Calu3 (cell line): ENCODE data around the gene MKI67. TPM values are rescaled to one million over a fixed set of nuclear protein-coding genes. Genes with fewer than 3 reads are reported as not detected.

Experiments used
- BruUV-seq: library from RNA; stranded (reverse); fragments of 400-500 nt; replicated peaks from 2 replicates; lab custom pipeline; 2021; lab: Mats Ljungman, UMichigan
- CTCF ChIA-PET: fragments of 300-600 bp; sonication (Branson Sonifier 250); formaldehyde crosslinking; loops from one replicate; lab custom pipeline; 2022; ENCODE audit warnings: antibody characterized with exemption; lab: Charles Lee
- DNase-seq: peaks from one replicate; pipeline ENCODE4 v3.0.0; 2022
- H3K27ac Mint-ChIP-seq: one replicate; pipeline ENCODE4 v1.8.0; 2022; ENCODE audit warnings: mixed read lengths; ENCODE audit not compliant: unreplicated experiment
- H3K27me3 Mint-ChIP-seq: one replicate; pipeline ENCODE4 v1.8.0; 2022; ENCODE audit warnings: mixed read lengths; ENCODE audit not compliant: unreplicated experiment
- H3K36me3 Mint-ChIP-seq: one replicate; pipeline ENCODE4 v1.8.0; 2022; ENCODE audit warnings: mild to moderate bottlenecking, moderate library complexity, mixed read lengths; ENCODE audit not compliant: insufficient read depth, unreplicated experiment
- H3K4me1 Mint-ChIP-seq: one replicate; pipeline ENCODE4 v1.8.0; 2022; ENCODE audit warnings: mild to moderate bottlenecking, low read depth, mixed read lengths; ENCODE audit not compliant: unreplicated experiment
- H3K4me3 Mint-ChIP-seq: one replicate; pipeline ENCODE4 v1.8.0; 2022; ENCODE audit warnings: mild to moderate bottlenecking, low read depth, moderate library complexity, mixed read lengths; ENCODE audit not compliant: unreplicated experiment
- H3K9me3 Mint-ChIP-seq: one replicate; pipeline ENCODE4 v1.8.0; 2022; ENCODE audit warnings: low read depth, mixed read lengths; ENCODE audit not compliant: unreplicated experiment
- intact Hi-C: fragments of 100-400 bp; cut with micrococcal nuclease; formaldehyde crosslinking; loops from one replicate; pipeline ENCODE4 v1.10.0; 2022; ENCODE audit not compliant: unreplicated experiment
- total RNA-seq: library from RNA; stranded (reverse); gene quantifications from 2 replicates; pipeline ENCODE4 v1.2.3, GENCODE V29; 2022
- TF ChIP-seq, protein P1 (sequence below): fragments of 200-600 bp; IDR thresholded peaks from one replicate; pipeline ENCODE4 v1.8.0; 2022; ENCODE audit warnings: antibody characterized with exemption; ENCODE audit not compliant: unreplicated experiment

MKI67 gene
- total RNA-seq, 1 experiment from 2014 or later = 87.8 TPM

DNA sequence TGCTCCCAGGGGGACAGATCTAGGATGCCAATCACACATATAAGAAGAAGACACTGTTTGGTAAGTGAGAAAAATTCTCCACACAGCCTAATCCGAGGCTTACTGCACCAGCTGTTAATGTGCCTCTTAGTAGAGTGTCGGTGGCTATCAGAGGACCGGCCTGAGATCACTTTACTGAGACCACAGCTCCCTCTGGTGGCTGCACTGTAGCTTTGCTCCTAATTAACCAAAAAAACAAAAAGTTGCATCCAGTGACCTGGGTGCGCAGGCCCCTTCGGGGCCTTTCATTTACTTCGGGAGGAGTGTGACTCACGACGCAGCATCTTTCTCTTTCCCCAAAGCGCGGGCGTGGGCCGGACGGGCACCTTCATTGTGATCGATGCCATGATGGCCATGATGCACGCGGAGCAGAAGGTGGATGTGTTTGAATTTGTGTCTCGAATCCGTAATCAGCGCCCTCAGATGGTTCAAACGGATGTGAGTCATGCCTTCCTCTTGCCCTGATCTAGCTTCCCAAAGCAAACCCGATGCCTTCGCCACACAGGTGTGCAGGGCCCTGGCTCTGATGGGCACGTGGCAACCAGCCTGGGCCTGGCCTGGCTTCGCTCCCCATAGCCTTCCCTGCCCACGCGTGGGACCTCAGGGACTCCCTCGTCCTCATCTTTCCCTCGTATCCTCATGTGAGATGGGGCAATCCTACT is 56.7 kb downstream of the MKI67 start:
- no TSS peak for BruUV-seq
- H3K4me1 Mint-ChIP-seq = no peaks in the 10 kb centered on the region
- H3K27ac Mint-ChIP-seq = no peak overlapping the region
- no peaks in the 10 kb centered on the region for H3K9me3 Mint-ChIP-seq
- peak; percentile 73 for DNase-seq
- intact Hi-C loops = loop anchor here (1.0 to 10.0 kb wide), 5 partner anchors 55 to 353 kb away; partner anchors contain the start of gene PTPRE
- CTCF ChIA-PET = interaction anchor here (0.5 to 1.1 kb wide), 8 partner anchors 21 to 354 kb away, joined by 3 to 8 read pairs (median 4); partner anchors contain the start of gene PTPRE
- peaks cover 7% of the 10 kb centered on the region for H3K36me3 Mint-ChIP-seq
- TF ChIP-seq, protein P1, sequence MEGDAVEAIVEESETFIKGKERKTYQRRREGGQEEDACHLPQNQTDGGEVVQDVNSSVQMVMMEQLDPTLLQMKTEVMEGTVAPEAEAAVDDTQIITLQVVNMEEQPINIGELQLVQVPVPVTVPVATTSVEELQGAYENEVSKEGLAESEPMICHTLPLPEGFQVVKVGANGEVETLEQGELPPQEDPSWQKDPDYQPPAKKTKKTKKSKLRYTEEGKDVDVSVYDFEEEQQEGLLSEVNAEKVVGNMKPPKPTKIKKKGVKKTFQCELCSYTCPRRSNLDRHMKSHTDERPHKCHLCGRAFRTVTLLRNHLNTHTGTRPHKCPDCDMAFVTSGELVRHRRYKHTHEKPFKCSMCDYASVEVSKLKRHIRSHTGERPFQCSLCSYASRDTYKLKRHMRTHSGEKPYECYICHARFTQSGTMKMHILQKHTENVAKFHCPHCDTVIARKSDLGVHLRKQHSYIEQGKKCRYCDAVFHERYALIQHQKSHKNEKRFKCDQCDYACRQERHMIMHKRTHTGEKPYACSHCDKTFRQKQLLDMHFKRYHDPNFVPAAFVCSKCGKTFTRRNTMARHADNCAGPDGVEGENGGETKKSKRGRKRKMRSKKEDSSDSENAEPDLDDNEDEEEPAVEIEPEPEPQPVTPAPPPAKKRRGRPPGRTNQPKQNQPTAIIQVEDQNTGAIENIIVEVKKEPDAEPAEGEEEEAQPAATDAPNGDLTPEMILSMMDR = peak; percentile 47
- H3K27me3 Mint-ChIP-seq = no peaks in the 10 kb centered on the region
- H3K4me3 Mint-ChIP-seq = no peak overlapping the region

DNA sequence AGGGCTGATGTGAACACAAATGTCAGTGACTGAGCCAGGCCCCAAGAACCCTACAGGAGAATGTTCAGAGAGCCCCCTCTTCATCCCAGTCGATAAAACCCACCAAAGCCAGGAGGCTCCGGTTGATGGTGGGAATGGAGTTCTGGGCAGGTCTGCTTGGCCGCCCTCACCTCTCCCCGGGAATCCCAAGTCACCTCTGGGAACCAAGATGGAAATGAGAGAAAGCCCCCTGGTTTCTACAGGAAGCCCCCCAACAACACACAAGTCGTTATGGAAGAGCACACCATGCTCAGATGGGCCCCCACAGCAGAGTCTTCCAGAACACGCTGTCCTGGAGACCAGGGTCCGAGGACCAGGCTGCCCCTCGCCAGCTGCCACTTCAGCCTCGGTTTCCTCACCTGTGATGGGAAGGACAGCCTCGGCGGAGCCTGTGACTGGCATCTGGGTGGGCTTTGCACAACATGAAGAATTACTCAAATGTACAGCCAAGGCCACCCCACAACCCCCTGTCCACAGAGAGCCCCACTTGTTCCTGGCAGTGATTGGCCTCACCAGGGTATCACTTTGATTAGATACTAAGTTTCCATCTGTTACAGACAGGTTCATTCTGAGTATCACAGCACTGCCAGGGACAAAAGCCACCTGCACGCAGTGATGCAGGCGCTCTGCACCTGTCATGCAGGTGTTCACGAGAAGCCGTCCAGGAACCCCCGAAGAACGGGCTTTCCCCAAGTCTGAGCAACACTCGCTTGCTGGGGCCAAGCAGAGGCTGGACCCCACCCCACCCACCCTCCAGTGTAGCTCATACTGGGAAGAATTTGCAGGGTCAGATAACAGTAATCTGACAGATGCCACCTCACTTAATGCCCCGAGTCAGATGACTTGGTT is 57.6 kb downstream of the MKI67 start:
- Mint-ChIP-seq H3K4me1 (no peaks in the 10 kb centered on the region), H3K27ac (no peak overlapping the region), H3K4me3 (no peak overlapping the region), H3K36me3 (peaks cover 7% of the 10 kb centered on the region), H3K27me3 (no peaks in the 10 kb centered on the region), H3K9me3 (no peaks in the 10 kb centered on the region)
- intact Hi-C loops = loop anchor here (1.0 to 10.0 kb wide), 5 partner anchors 54 to 352 kb away; partner anchors contain the start of gene PTPRE
- CTCF ChIA-PET = interaction anchor here (0.5 to 1.1 kb wide), 8 partner anchors 20 to 353 kb away, joined by 3 to 8 read pairs (median 4); partner anchors contain the start of gene PTPRE
- TF ChIP-seq, protein P1 = no peak
- DNase-seq = no peak
- BruUV-seq = no TSS peak

DNA sequence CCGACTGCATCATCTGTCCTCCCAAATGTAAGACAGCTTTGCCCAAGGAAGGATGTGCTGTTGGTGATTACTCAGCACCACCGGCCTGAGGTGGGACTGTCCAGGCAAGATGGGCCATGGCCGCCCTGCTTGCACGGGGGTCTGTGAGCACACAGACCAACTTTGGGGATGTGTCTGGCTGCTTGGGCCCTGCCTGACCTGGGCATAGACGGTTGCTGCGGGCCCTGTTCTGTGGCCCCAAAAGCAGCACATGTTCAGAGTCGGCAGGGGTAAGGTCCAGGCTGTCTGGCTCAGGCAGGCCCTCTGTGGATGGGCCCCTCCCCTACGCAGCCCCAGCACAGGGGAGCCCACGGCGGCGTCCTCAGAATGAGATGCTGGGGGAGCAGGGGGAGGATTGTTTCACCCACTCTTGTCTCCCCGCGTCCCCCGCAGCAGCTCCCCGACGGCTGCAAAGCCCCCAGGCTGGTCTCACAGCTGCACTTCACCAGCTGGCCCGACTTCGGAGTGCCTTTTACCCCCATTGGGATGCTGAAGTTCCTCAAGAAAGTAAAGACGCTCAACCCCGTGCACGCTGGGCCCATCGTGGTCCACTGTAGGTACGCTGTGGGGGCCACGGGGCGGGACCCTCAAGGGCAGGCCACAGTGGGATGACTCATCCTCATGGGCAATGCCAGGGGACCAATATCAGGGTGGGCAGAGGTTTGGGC is 58.4 kb downstream of the MKI67 start:
- intact Hi-C loops = loop anchor here (5.0 to 10.0 kb wide), 3 partner anchors 53 to 181 kb away; partner anchors contain the start of gene PTPRE
- Mint-ChIP-seq H3K36me3 (peaks cover 7% of the 10 kb centered on the region), H3K9me3 (no peaks in the 10 kb centered on the region), H3K27me3 (no peaks in the 10 kb centered on the region), H3K4me1 (no peaks in the 10 kb centered on the region), H3K4me3 (no peak overlapping the region), H3K27ac (no peak overlapping the region)
- TF ChIP-seq, protein P1 = no peak
- BruUV-seq = no TSS peak
- CTCF ChIA-PET = no interaction called here
- no peak for DNase-seq

DNA sequence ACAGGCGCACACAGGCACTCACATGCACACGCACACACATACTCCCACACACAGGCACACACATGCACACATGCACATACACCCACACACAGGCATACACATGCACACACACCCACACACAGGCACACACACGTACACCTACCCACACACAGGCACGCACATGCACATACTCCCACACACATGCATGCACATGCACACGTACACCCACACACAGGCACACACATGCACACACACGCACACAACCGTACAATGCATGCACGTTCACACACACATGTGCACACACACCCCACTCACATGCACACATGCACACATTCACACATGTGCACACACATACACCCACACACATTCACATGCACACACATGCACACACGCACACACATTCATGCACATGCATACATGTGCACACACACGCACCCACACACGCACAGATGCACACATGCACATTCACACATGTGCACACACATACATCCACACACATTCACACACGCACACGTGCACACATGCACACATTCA is 59.3 kb downstream of the MKI67 start:
- intact Hi-C loops = loop anchor here (5.0 to 10.0 kb wide), 3 partner anchors 52 to 180 kb away; partner anchors contain the start of gene PTPRE
- CTCF ChIA-PET = no interaction called here
- no peak for DNase-seq
- H3K9me3 Mint-ChIP-seq = no peaks in the 10 kb centered on the region
- no peak overlapping the region for H3K27ac Mint-ChIP-seq
- BruUV-seq = no TSS peak
- no peaks in the 10 kb centered on the region for H3K27me3 Mint-ChIP-seq
- no peak overlapping the region for H3K4me3 Mint-ChIP-seq
- TF ChIP-seq, protein P1 = no peak
- peaks cover 7% of the 10 kb centered on the region for H3K36me3 Mint-ChIP-seq
- H3K4me1 Mint-ChIP-seq = no peaks in the 10 kb centered on the region
